Loucy (cell line): ENCODE data around the gene CAPN11.

Source experiments
- H2AFZ ChIP-seq: fragments of 200-600 bp; sonication (generic); 2 replicates; pipeline ENCODE4 v1.6.0; 2016; ENCODE audit warnings: antibody characterized with exemption, mild to moderate bottlenecking, low read length, moderate library complexity
- H3F3A ChIP-seq: fragments of 200-600 bp; 2 replicates; pipeline ENCODE4 v1.6.0; 2016; ENCODE audit warnings: antibody characterized with exemption, low read depth, mild to moderate bottlenecking
- H3K27me3 ChIP-seq: fragments of 200-600 bp; sonication (generic); 2 replicates; pipeline ENCODE4 v1.6.1; 2014; ENCODE audit warnings: low read length, mild to moderate bottlenecking; ENCODE audit not compliant: insufficient read depth, poor library complexity, severe bottlenecking
- H3K36me3 ChIP-seq: fragments of 200-600 bp; sonication (generic); 2 replicates; pipeline ENCODE4 v1.6.1; 2016; ENCODE audit warnings: low read length; ENCODE audit not compliant: insufficient read depth
- H3K4me1 ChIP-seq: fragments of 200-600 bp; sonication (generic); 2 replicates; pipeline ENCODE4 v1.5.1; 2014; ENCODE audit warnings: low read length, mild to moderate bottlenecking; ENCODE audit not compliant: insufficient read depth, poor library complexity, severe bottlenecking
- H3K4me2 ChIP-seq: fragments of 200-600 bp; sonication (generic); 2 replicates; pipeline ENCODE4 v1.6.0; 2014; ENCODE audit warnings: antibody characterized with exemption, low read length, low read depth, mild to moderate bottlenecking; ENCODE audit not compliant: poor library complexity, severe bottlenecking
- H3K4me3 ChIP-seq: fragments of 200-600 bp; sonication (generic); 2 replicates; pipeline ENCODE4 v1.5.1; 2014; ENCODE audit warnings: low read length, mild to moderate bottlenecking, mixed read lengths; ENCODE audit not compliant: poor library complexity, severe bottlenecking
- H3K79me2 ChIP-seq: fragments of 200-600 bp; sonication (generic); 2 replicates; pipeline ENCODE4 v1.6.1; 2014; ENCODE audit warnings: low read length; ENCODE audit not compliant: insufficient read depth
- H3K9ac ChIP-seq: fragments of 200-600 bp; sonication (generic); 2 replicates; pipeline ENCODE4 v1.6.0; 2014; ENCODE audit warnings: mild to moderate bottlenecking, low read depth, low read length, moderate library complexity; ENCODE audit not compliant: poor library complexity, severe bottlenecking
- H3K9me2 ChIP-seq: fragments of 200-600 bp; sonication (generic); replicated peaks from 2 replicates; pipeline ENCODE4 v1.6.1; 2016; ENCODE audit warnings: low read depth, low read length, mixed read lengths
- H3K9me3 ChIP-seq: fragments of 200-600 bp; sonication (generic); 2 replicates; pipeline ENCODE4 v1.6.1; 2014; ENCODE audit warnings: mild to moderate bottlenecking, antibody characterized with exemption, low read length, low read depth; ENCODE audit not compliant: insufficient read depth
- H4K20me1 ChIP-seq: fragments of 200-600 bp; sonication (generic); 2 replicates; pipeline ENCODE4 v1.6.0; 2014; ENCODE audit warnings: antibody characterized with exemption, low read length, mild to moderate bottlenecking; ENCODE audit not compliant: insufficient read depth, poor library complexity, severe bottlenecking
- EZH2phosphoT487 ChIP-seq: fragments of 200-600 bp; IDR thresholded peaks from 2 replicates; pipeline ENCODE4 v1.6.1; 2018; ENCODE audit warnings: antibody characterized with exemption, mild to moderate bottlenecking, moderate library complexity, borderline replicate concordance
- TF ChIP-seq, protein P1 (sequence below): fragments of 200-600 bp; sonication (generic); conservative IDR thresholded peaks from 2 replicates; pipeline ENCODE4 v1.5.1; 2014; ENCODE audit warnings: mild to moderate bottlenecking, antibody characterized with exemption, low read length

CAPN11 gene

GRCh38 chr6:44145839-44146238, 12.8 kb upstream of the CAPN11 start:
- Histone ChIP-seq H3K27me3 (no peaks in the 10 kb centered on the region), H3K9me2 (no peaks in the 10 kb centered on the region), H4K20me1 (no peaks in the 10 kb centered on the region), H3K9ac (no peak overlapping the region), H3K4me1 (no peaks in the 10 kb centered on the region), H3K79me2 (no peaks in the 10 kb centered on the region), H2AFZ (no peak overlapping the region), H3K4me2 (no peak overlapping the region), H3K9me3 (no peaks in the 10 kb centered on the region), H3K4me3 (no peak overlapping the region), H3F3A (no peaks in the 10 kb centered on the region), H3K36me3 (no peaks in the 10 kb centered on the region; the same call in 1 of the 2 replicates)
- TF ChIP-seq EZH2phosphoT487: no peak
- TF ChIP-seq, protein P1, sequence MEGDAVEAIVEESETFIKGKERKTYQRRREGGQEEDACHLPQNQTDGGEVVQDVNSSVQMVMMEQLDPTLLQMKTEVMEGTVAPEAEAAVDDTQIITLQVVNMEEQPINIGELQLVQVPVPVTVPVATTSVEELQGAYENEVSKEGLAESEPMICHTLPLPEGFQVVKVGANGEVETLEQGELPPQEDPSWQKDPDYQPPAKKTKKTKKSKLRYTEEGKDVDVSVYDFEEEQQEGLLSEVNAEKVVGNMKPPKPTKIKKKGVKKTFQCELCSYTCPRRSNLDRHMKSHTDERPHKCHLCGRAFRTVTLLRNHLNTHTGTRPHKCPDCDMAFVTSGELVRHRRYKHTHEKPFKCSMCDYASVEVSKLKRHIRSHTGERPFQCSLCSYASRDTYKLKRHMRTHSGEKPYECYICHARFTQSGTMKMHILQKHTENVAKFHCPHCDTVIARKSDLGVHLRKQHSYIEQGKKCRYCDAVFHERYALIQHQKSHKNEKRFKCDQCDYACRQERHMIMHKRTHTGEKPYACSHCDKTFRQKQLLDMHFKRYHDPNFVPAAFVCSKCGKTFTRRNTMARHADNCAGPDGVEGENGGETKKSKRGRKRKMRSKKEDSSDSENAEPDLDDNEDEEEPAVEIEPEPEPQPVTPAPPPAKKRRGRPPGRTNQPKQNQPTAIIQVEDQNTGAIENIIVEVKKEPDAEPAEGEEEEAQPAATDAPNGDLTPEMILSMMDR: no peak

DNA sequence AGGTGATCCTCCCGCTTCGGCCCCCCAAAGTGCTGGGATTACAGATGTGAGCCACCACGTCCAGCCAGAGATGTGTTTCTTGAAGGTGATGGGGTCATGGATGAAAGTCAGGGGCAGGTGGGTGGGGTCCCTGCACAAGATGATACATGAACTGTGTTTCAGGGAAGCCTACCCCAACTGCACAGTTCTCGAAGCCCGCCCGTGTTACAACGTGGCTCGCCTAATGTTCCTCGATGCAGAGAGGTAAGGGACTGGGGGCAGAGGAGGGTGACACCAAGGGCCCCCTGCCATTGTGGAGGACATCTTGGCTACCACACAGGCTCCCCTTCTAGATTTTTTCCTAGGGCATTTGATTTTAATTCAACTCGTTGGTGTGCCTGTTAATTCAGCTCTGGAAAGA, 11.9 kb upstream of the CAPN11 start:
- no peaks in the 10 kb centered on the region for H3K4me1 ChIP-seq
- no peaks in the 10 kb centered on the region for H3F3A ChIP-seq
- no peak overlapping the region for H2AFZ ChIP-seq
- no peaks in the 10 kb centered on the region for H3K79me2 ChIP-seq
- no peaks in the 10 kb centered on the region for H3K9me2 ChIP-seq
- no peaks in the 10 kb centered on the region; the same call in 1 of the 2 replicates for H3K36me3 ChIP-seq
- H3K27me3 ChIP-seq: no peaks in the 10 kb centered on the region
- TF ChIP-seq, protein P1: no peak
- TF ChIP-seq EZH2phosphoT487: no peak
- H3K9ac ChIP-seq: no peak overlapping the region
- no peaks in the 10 kb centered on the region for H3K9me3 ChIP-seq
- no peaks in the 10 kb centered on the region for H4K20me1 ChIP-seq
- H3K4me3 ChIP-seq: no peak overlapping the region
- H3K4me2 ChIP-seq: no peak overlapping the region

GRCh38 chr6:44147256-44147655, 11.4 kb upstream of the CAPN11 start:
- no peaks in the 10 kb centered on the region for H3K9me3 ChIP-seq
- TF ChIP-seq, protein P1: no peak
- no peak for TF ChIP-seq EZH2phosphoT487
- H3K9me2 ChIP-seq: no peaks in the 10 kb centered on the region
- no peaks in the 10 kb centered on the region for H3K79me2 ChIP-seq
- no peaks in the 10 kb centered on the region for H3K4me1 ChIP-seq
- H4K20me1 ChIP-seq: no peaks in the 10 kb centered on the region
- H3K4me3 ChIP-seq: no peak overlapping the region
- H3K27me3 ChIP-seq: no peaks in the 10 kb centered on the region
- no peak overlapping the region for H3K4me2 ChIP-seq
- H3K9ac ChIP-seq: no peak overlapping the region
- H2AFZ ChIP-seq: no peak overlapping the region
- H3K36me3 ChIP-seq: no peaks in the 10 kb centered on the region; the same call in 1 of the 2 replicates
- H3F3A ChIP-seq: no peaks in the 10 kb centered on the region
